Lung (tissue), 12 donors: ENCODE data around the gene CFAP221. TPM values are rescaled to one million over a fixed set of nuclear protein-coding genes. Genes with fewer than 3 reads are reported as not detected.

Experiments used
- ATAC-seq: fragments of 200-7000 bp; cut with Tn5 transposase; one replicate; pipeline ENCODE4 v1.9.1; 2020; ENCODE audit warnings: moderate number of reproducible peaks; ENCODE audit not compliant: insufficient read depth, low FRiP score
- DNase-seq, 3 donors: peaks; one replicate each; pipeline ENCODE4 v3.0.0-alpha.2; 2013 to 2017
- H3K27ac ChIP-seq, 2 donors: one replicate each; pipeline ENCODE4 v1.5.1; 2013; ENCODE audit warnings: mild to moderate bottlenecking in 2 of 2, moderate library complexity in 2 of 2, control low read depth in 1 of 2, inconsistent platforms in 1 of 2, low read depth in 1 of 2, low read length in 1 of 2
- H3K27me3 ChIP-seq, 3 donors: one replicate each; pipeline ENCODE4 v1.5.1; 2013; ENCODE audit warnings: low read length in 2 of 3; ENCODE audit not compliant: control insufficient read depth in 3 of 3, insufficient read depth in 3 of 3
- H3K36me3 ChIP-seq, 4 donors: one replicate each; pipeline ENCODE4 v1.5.1; 2013; ENCODE audit warnings: low read length in 4 of 4, mild to moderate bottlenecking in 1 of 4, moderate library complexity in 1 of 4; ENCODE audit not compliant: control insufficient read depth in 4 of 4, insufficient read depth in 4 of 4
- H3K4me1 ChIP-seq, 5 donors: one replicate each; pipeline ENCODE4 v1.5.1; 2013; ENCODE audit warnings: low read length in 5 of 5, mild to moderate bottlenecking in 2 of 5, moderate library complexity in 1 of 5; ENCODE audit not compliant: control insufficient read depth in 5 of 5, insufficient read depth in 5 of 5
- H3K4me3 ChIP-seq: one replicate; pipeline ENCODE4 v1.5.1; 2013; ENCODE audit warnings: mild to moderate bottlenecking, control low read depth, moderate library complexity
- H3K9ac ChIP-seq, 2 donors: one replicate each; pipeline ENCODE4 v1.5.1; 2013; ENCODE audit warnings: low read length in 2 of 2, control low read depth in 1 of 2; ENCODE audit not compliant: insufficient read depth in 1 of 2
- H3K9me3 ChIP-seq, 4 donors: one replicate each; pipeline ENCODE4 v1.5.1; 2013; ENCODE audit warnings: low read length in 3 of 4, mild to moderate bottlenecking in 1 of 4, moderate library complexity in 1 of 4; ENCODE audit not compliant: control insufficient read depth in 4 of 4, insufficient read depth in 3 of 4
- WGBS, 2 donors: extraction: QIAGEN DNeasy Blood & Tissue Kit; methylation state at CpG; one replicate each; pipeline ENCODE4 v1.1.7; 2013; 5-methylcytosine and 5-hydroxymethylcytosine counted together
- polyA plus RNA-seq, 2 donors: library from polyadenylated mRNA; stranded (reverse); fragments of 200-250 nt; gene quantifications; one replicate each; pipeline ENCODE4 v1.2.1, GENCODE V29; 2013
- total RNA-seq, 2 donors: library from RNA; depleted of rRNA in 1 of 2; stranded (reverse); fragments of >200 nt in 1 of 2; gene quantifications; one replicate each; pipeline ENCODE4 v1.2.1, GENCODE V29; 2014 to 2021
- TF ChIP-seq, protein P1 (sequence below): IDR thresholded peaks from 2 replicates; pipeline ENCODE4 v1.5.1; 2012; ENCODE audit warnings: mild to moderate bottlenecking; ENCODE audit errors: control extremely low read depth, extremely low read depth
- donor health status: control.
- donor health status: control.
- donor health status: Bipolar disorder and iron deficiency.
- donor health status: healthy.
- donor health status: DM: yes; HTN: yes; CAD: no.

The CFAP221 gene
- total and polyA plus RNA-seq, 4 donors, result 8.6 to 63.5 (median 29.3) TPM

GRCh38 chr2:119679846-119680245, 135.6 kb downstream of the CFAP221 start:
- H3K9me3 ChIP-seq, result no peaks in the 10 kb centered on the region
- H3K27ac ChIP-seq, result no peak overlapping the region
- no peak overlapping the region for H3K4me3 ChIP-seq
- H3K36me3 ChIP-seq, result peaks cover 0 to 6% (median 0%) of the 10 kb centered on the region in 4 donors
- 90% methylated on average over 2 of the region's 2 CpGs for WGBS, 2 donors
- no peak for DNase-seq
- H3K4me1 ChIP-seq, result peaks cover 3 to 8% (median 5%) of the 10 kb centered on the region in 5 donors
- no peak for ATAC-seq
- TF ChIP-seq, protein P1, sequence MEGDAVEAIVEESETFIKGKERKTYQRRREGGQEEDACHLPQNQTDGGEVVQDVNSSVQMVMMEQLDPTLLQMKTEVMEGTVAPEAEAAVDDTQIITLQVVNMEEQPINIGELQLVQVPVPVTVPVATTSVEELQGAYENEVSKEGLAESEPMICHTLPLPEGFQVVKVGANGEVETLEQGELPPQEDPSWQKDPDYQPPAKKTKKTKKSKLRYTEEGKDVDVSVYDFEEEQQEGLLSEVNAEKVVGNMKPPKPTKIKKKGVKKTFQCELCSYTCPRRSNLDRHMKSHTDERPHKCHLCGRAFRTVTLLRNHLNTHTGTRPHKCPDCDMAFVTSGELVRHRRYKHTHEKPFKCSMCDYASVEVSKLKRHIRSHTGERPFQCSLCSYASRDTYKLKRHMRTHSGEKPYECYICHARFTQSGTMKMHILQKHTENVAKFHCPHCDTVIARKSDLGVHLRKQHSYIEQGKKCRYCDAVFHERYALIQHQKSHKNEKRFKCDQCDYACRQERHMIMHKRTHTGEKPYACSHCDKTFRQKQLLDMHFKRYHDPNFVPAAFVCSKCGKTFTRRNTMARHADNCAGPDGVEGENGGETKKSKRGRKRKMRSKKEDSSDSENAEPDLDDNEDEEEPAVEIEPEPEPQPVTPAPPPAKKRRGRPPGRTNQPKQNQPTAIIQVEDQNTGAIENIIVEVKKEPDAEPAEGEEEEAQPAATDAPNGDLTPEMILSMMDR, result no peak
- no peaks in the 10 kb centered on the region for H3K27me3 ChIP-seq
- H3K9ac ChIP-seq, result peak overlapping the region; percentile 42 to 85

DNA sequence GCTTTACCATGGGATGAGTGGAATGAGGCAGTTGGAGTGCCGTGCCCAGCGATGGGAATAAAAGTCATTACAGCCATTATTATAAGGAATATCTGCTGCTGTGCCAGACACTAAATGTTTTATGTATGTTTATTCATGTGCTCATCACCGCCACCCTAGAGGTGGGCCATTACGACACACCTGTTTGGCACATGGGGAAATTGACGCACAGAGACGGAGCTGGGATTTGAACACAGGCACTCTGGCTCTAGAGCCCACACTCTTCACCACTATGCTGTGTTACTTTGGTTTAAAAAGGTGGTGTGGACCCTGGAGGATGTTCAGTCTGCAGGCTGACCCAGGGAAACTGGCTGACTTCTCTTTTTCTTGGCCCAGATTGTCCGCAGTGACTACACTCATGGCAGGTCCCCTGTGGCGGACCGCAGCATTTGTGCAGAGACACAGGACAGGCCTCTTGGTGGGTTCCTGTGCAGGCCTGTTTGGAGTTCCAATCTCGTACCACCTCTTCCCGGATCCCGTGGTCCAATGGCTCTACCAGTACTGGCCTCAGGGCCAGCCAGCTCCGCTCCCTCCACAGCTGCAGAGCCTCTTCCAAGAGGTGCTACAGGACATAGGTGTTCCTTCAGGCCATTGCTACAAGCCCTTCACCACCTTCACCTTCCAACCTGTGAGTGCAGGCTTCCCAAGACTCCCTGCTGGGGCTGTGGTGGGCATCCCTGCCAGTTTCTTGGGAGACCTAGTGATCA, 136.4 kb downstream of the CFAP221 start:
- DNase-seq, result no peak
- H3K27ac ChIP-seq, result no peak overlapping the region
- H3K4me3 ChIP-seq, result no peak overlapping the region
- TF ChIP-seq, protein P1, result no peak
- 94 to 95% methylated on average over 13 of the region's 13 CpGs for WGBS, 2 donors
- H3K9ac ChIP-seq, result no peak overlapping the region
- H3K27me3 ChIP-seq, result no peaks in the 10 kb centered on the region
- H3K4me1 ChIP-seq, result peaks cover 0 to 8% (median 5%) of the 10 kb centered on the region in 5 donors
- H3K9me3 ChIP-seq, result no peaks in the 10 kb centered on the region
- no peak for ATAC-seq
- H3K36me3 ChIP-seq, result peaks cover 0 to 6% (median 0%) of the 10 kb centered on the region in 4 donors

DNA sequence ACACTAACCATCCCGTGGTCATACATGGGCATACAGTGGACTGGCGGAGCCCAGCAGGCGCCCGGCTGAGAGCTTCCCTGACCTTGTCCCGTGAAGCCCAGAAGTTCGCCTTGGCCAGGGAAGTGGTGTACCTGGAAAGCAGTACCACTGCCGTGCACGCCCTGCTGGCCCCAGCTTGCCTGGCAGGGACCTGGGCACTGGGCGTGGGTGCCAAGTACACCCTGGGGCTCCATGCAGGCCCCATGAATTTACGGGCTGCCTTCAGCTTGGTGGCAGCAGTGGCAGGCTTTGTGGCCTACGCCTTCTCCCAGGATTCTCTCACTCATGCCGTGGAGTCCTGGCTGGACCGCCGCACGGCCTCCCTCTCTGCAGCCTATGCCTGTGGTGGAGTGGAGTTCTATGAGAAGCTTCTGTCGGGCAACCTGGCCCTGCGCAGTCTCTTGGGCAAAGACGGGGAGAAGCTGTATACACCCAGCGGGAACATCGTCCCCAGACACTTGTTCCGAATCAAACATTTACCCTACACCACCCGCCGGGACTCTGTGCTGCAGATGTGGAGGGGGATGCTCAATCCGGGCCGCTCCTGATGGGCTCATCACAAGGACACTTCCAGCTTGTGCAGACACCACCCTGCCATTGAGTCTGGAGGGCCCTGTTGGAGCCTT, 137.1 kb downstream of the CFAP221 start:
- no peaks in the 10 kb centered on the region for H3K27me3 ChIP-seq
- no peak overlapping the region for H3K4me3 ChIP-seq
- no peaks in the 10 kb centered on the region for H3K9me3 ChIP-seq
- peaks cover 0 to 8% (median 0%) of the 10 kb centered on the region in 4 donors for H3K36me3 ChIP-seq
- TF ChIP-seq, protein P1, result no peak
- H3K4me1 ChIP-seq, result peaks cover 0 to 8% (median 5%) of the 10 kb centered on the region in 5 donors
- 95% methylated on average over 25 of the region's 25 CpGs for WGBS, 2 donors
- no peak overlapping the region for H3K27ac ChIP-seq
- no peak for ATAC-seq
- no peak overlapping the region for H3K9ac ChIP-seq
- no peak for DNase-seq
